HG02884 (cell line): ENCODE data around the gene PRICKLE2.

Source experiments
- ATAC-seq: cut with Tn5 transposase; IDR thresholded peaks from one replicate; pipeline ENCODE4 v1.9.1; 2021; ENCODE audit warnings: mild to moderate bottlenecking, moderate library complexity; ENCODE audit not compliant: unreplicated experiment

PRICKLE2 gene

GRCh38 chr3:64254443-64254842 lies 29.2 kb upstream of the PRICKLE2 start:
- no peak for ATAC-seq

GRCh38 chr3:64253689-64254088 lies 28.4 kb upstream of the PRICKLE2 start:
- no peak for ATAC-seq

DNA sequence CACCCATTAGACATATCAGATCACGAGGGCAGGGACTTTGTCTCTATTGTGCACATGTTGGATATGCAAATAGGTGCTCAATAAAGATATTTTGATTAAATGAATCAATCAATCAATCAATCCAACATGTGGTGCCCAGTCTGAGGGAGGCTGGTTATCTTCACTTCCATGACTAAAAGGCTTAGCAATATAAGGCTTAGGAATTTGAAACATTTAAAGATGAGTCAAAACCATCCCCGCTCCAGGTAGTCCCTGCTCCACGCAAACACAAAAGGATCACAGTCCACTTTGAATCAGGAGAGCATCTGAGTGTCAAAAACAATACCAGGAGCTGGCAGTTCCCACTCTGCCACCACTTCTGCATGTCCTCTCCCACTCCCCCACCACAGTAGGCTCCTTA lies 25.8 kb upstream of the PRICKLE2 start:
- ATAC-seq: no peak

GRCh38 chr3:64247991-64248646 lies 22.9 kb upstream of the PRICKLE2 start:
- no peak for ATAC-seq

DNA sequence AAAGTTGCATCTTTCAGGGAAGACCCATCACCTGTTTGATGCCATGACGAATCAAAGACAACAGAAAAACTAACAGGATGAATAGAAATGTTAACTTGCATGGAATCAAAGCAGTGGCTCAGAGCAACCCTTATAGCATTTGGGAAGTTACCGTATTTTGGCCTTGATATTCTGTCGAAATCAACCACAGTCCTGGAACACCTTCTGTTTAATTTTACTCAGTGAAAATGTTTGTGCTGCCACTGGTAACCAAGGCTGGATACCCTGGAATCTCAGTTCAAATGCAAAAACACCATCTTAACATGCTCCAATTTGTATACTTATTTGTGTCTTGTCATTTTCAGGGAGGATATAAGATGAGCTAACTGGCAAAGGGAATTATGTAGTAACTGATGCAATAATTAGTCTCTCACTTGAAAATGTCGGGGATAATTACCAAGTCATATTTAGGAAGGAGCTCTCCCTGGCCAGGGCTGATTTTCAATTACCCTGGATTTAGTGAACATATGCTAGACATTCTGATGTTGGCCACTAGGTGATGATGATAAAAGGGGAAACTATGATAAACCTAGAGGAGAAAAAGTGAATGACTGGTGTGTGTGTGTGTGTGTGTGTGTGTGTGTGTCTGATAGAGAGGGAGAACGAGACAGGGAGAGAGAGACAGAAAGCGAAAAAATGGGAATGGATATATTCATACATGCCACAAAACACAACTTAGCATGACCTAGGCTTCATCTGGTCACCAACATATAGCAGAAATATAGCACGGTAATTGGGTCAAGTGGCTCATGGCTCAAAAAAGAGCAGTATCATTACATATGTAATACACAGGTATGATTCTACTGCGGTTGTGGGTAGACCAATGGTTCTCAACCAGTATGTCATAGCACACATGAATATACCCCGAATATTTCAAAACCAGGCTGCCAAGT lies 19.0 kb upstream of the PRICKLE2 start:
- peak; percentile 76 for ATAC-seq

DNA sequence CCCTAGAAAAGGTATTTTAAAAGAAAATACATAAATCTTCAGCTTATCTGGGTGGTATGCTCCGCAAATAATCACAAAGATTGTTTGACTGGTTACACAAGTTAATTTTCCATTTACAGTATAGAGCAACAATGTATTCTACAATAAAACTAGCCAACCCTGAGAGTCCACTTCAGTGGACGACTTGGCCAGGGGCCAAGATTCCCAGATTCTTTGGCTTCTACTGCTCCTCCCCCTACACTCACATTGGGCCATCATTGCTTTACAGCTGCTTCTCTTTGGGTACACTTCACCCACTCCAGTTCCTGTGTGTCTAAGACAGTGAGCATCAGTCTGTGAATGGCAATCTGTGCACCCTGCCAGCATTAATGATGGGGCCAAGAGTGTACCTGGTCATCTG lies 17.2 kb upstream of the PRICKLE2 start:
- ATAC-seq: no peak

- ATAC-seq: no peak
Observed at GRCh38 chr3:64240959-64241358, 15.7 kb upstream of the PRICKLE2 start.

DNA sequence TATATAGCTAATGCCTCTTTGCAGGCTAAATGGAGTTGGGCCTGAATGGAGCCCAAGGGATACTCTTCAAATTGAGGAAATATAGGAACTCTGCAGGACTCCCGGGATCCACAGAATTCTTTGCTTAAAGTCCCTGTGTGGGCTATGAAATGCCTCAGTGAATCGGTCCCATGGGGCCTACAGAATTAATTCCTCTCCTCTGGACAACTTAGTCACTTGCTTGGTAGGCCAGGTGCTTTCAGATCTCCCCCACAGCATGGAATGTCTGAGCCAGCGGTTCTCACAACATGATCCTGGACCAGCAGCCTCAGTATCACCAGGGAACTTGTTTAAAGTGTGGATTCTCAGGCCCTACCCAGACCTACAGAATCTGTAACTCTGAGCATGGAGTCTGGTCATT lies 15.1 kb upstream of the PRICKLE2 start:
- ATAC-seq: no peak

- ATAC-seq: no peak
Observed at GRCh38 chr3:64239841-64240240, 14.6 kb upstream of the PRICKLE2 start.

DNA sequence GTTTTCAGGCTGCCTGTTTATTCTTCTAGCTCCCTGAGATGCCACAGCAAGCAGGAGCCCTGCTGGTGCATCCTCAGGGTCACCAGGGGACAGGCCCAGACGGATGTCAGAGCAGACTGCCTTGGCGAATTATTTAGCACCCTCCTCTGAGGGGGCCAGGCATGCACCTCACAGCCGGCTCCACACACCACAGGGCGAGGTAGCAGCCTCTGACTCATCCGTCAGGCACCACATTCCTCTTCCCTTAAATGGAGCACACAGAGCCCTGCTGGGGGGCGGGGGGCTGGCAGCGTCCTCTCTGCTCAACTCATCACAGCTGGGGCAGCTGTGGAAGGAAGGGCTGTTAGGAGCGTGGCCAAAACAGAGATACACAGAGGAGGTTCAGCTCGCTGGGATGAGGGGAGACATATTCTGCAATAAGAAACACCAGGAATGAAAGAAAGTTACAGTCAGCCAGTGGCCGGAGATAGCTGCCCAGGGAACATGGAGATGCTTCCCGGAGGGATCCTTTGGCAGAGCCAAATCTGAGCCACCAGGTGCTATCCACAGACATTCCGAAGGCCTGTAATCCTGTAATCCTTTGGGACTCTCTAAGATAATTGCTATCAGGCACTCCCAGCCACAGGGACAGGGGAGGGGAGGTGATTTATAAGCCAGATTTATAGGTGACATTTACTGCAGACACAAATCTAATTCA lies 13.9 kb upstream of the PRICKLE2 start:
- ATAC-seq: no peak

DNA sequence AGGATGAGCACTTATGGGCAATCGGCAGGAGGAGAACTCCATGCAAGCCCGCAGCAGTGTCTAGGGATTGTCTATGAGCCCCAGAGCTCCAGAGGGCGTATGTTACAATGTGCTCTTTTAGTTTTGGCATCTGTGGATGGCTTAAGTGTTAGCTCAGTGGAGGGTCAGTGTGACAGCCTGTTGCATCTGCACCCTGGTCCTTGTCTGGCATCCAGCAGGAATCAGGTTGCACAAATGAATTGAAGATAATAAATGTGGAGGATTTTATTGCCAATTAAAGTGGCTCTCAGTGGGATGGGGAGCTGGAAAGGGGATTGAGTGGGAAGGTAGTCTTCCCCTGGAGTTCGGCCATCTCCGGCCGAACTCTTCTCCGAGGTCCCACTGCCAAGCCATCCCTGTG lies 11.8 kb upstream of the PRICKLE2 start:
- ATAC-seq: no peak

DNA sequence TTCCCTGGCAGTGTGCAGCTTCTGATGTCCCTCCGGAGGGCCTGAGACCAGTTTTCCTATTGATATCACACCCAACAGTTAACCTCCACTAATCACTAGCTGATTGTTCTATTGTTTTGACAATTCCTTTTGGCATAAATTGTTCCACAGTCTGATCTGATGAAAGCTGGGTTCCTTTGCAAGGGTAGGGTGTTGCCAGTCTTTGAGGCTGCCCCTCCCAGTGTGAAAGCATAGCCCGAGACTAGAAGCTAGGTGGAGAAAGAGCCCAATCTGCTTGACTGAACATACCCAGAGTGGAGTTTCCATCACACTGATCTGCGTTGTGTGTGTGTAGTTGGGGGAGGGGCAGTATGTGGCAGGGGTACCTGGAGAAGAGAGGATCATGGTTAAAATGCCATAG lies 10.3 kb upstream of the PRICKLE2 start:
- no peak for ATAC-seq

GRCh38 chr3:64234571-64234970 lies 9.3 kb upstream of the PRICKLE2 start:
- ATAC-seq: no peak

- ATAC-seq: no peak
Observed at GRCh38 chr3:64232821-64233220, 7.6 kb upstream of the PRICKLE2 start.

- ATAC-seq: no peak
Observed at GRCh38 chr3:64229903-64230302, 4.6 kb upstream of the PRICKLE2 start.

- no peak for ATAC-seq
Observed at GRCh38 chr3:64228110-64228509, 2.8 kb upstream of the PRICKLE2 start.

GRCh38 chr3:64226730-64227129 lies 1.5 kb upstream of the PRICKLE2 start:
- no peak for ATAC-seq

DNA sequence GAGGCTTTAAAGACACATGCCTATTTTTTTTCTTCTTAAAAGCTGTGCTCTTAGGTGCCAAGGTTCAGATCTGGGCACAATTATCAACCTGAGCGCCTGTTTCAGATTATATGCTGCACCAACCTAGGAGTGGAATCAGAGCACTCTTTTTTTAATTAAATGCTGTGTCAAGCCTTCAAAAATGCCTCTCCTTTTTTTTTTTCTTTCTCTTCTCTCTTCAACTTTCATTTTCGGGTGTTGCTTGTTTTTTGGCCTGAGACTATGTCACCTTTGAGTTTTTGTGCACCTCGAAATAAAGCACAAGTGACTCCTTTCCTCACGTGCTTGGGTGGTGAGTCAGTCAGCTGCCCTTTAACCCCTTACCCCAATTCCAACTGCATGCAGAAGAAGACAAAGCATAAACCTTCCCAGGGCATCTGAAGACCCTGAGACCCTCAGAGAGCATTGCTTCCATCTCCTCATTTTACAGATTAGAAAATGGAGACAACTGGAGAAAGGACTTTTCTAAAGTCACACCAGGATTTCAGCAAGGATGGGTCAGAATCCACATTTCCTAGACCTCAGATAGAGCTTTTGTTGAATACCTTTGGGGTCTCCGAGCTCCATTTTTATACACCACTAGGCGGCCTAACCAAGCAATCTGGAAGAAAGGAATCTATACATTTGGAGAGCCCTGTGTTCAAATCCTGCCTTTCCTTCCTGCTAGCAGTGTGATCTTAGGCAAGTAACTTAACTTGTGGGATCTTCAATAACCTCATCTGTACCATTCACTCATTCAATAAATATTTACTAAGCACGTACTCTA lies 631 bp upstream of the PRICKLE2 start:
- ATAC-seq: peak; percentile 7

DNA sequence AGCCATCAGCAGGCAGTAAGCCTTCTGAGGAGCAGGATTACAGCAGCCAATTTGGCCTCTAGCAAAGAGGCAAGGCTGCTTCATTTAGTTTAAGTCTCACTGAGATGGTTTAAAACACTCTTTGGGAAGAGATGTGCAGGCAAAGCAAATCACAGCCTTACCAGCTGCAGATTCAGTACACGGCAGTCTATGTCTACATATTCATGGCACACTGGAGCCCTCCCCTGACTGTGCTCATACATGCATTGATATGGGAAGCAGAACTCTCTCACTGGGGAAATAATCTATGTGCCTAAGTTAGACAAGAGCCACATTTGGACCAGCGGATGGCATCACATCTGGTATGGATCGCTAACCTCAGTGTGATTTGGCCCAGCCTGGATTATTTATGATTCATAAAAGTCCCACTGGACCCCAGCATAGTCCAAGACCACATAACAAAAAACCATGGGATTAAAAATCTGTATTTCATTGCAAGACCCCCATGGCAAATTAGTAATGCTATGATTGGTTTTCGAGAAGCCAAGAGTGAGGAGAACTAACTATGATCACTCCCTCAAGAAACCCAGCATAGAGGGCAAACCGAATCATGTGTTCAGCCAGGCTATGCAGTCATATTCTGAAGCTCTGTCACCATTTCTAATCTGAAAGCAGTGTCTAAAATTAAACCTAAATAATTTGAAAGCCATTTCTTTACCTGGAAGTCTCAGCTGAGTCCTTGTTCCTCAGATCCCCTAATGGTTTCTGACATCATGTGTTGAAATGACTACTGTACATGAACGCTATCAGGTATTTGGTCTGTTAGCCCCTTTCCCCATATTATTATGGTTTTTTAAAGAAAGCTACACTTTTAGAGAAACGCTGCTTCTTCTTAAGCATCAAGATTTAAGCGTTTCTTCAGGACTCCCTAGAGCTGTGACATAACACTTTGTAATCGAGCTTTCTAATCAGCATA lies 1.2 kb downstream of the PRICKLE2 start:
- no peak for ATAC-seq
